ENCODE measurements around the gene AQP10.

DNA sequence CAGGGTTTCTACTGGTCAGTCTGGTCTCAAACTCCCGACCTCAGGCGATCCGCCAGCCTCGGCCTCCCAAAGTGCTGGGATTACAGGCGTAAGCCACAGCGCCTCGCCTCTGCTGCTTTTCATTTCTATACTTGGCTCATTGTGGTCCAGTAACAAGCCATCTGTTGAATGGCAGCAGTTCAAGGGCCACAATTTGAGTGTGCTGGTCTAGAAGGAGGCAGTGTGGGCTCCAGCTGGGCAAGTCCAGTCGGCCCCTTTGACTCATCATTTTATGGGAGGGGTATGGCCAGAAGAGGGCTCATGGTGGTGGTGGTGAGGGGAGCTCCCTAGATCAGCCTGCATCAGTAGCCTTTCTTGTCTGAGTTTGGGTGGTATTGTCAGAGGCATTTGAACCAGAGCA is 37.6 kb downstream of the AQP10 start:
- TF ChIP-seq, protein P1, sequence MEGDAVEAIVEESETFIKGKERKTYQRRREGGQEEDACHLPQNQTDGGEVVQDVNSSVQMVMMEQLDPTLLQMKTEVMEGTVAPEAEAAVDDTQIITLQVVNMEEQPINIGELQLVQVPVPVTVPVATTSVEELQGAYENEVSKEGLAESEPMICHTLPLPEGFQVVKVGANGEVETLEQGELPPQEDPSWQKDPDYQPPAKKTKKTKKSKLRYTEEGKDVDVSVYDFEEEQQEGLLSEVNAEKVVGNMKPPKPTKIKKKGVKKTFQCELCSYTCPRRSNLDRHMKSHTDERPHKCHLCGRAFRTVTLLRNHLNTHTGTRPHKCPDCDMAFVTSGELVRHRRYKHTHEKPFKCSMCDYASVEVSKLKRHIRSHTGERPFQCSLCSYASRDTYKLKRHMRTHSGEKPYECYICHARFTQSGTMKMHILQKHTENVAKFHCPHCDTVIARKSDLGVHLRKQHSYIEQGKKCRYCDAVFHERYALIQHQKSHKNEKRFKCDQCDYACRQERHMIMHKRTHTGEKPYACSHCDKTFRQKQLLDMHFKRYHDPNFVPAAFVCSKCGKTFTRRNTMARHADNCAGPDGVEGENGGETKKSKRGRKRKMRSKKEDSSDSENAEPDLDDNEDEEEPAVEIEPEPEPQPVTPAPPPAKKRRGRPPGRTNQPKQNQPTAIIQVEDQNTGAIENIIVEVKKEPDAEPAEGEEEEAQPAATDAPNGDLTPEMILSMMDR (IDR thresholded peaks at IDR 0.05 in 4 of 5, conservative IDR thresholded peaks at IDR 0.05 in 1 of 5): no peak
- TF ChIP-seq POLR2A (IDR thresholded peaks at IDR 0.05): no peak

All from gastrocnemius medialis (tissue), 4 donors.